MM.1S (cell line): Measurements from ENCODE around the gene CNRIP1.
"Not testable (repeated sequence)": the region's sequence is repeated elsewhere in the genome, so short reads cannot be mapped to it uniquely, and the experiment has no call there.

Experiments used
- DNase-seq: peaks from one replicate; pipeline ENCODE4 v3.0.0-alpha.2; 2015
- H2AFZ ChIP-seq: fragments of 300-600 bp; sonication (generic); 2 replicates; pipeline ENCODE4 v1.6.0; 2016; ENCODE audit warnings: antibody characterized with exemption, low read length
- H3F3A ChIP-seq: fragments of 300-600 bp; sonication (generic); 2 replicates; pipeline ENCODE4 v1.6.1; 2016; ENCODE audit warnings: mild to moderate bottlenecking, antibody characterized with exemption, low read length, moderate library complexity, mixed read lengths; ENCODE audit not compliant: insufficient read depth
- H3K27ac ChIP-seq: fragments of 300-600 bp; sonication (generic); 2 replicates; pipeline ENCODE4 v1.5.1; 2016; ENCODE audit warnings: mild to moderate bottlenecking, low read length
- H3K27me3 ChIP-seq: fragments of 300-600 bp; sonication (generic); replicated peaks from 2 replicates; pipeline ENCODE4 v1.6.0; 2016; ENCODE audit warnings: low read length; ENCODE audit not compliant: insufficient read depth
- H3K36me3 ChIP-seq: fragments of 300-600 bp; sonication (generic); replicated peaks from 2 replicates; pipeline ENCODE4 v1.6.1; 2016; ENCODE audit warnings: mild to moderate bottlenecking, low read length, mixed read lengths; ENCODE audit not compliant: insufficient read depth
- H3K4me1 ChIP-seq: fragments of 300-600 bp; sonication (generic); 2 replicates; pipeline ENCODE4 v1.6.1; 2016; ENCODE audit warnings: low read length, mixed read lengths
- H3K4me2 ChIP-seq: fragments of 300-600 bp; sonication (generic); 2 replicates; pipeline ENCODE4 v1.6.0; 2016; ENCODE audit warnings: low read depth, low read length
- H3K4me3 ChIP-seq: fragments of 300-600 bp; sonication (generic); 2 replicates; pipeline ENCODE4 v1.5.1; 2016; ENCODE audit warnings: low read length, mixed read lengths
- H3K79me2 ChIP-seq: fragments of 300-600 bp; sonication (generic); 2 replicates; pipeline ENCODE4 v1.6.1; 2016; ENCODE audit warnings: mixed run types, low read length, mixed read lengths
- H3K9ac ChIP-seq: fragments of 300-600 bp; sonication (generic); 2 replicates; pipeline ENCODE4 v1.6.1; 2016; ENCODE audit warnings: low read length, mixed read lengths
- H3K9me2 ChIP-seq: fragments of 300-600 bp; sonication (generic); replicated peaks from 2 replicates; pipeline ENCODE4 v1.6.1; 2016; ENCODE audit warnings: mild to moderate bottlenecking, low read length, mixed read lengths; ENCODE audit not compliant: insufficient read depth
- H3K9me3 ChIP-seq: fragments of 300-600 bp; sonication (generic); replicated peaks from 2 replicates; pipeline ENCODE4 v1.6.1; 2016; ENCODE audit warnings: mild to moderate bottlenecking, low read length, mixed read lengths; ENCODE audit not compliant: insufficient read depth
- H4K20me1 ChIP-seq: fragments of 300-600 bp; sonication (generic); 2 replicates; pipeline ENCODE4 v1.6.1; 2016; ENCODE audit warnings: mild to moderate bottlenecking, low read length, moderate library complexity, mixed read lengths; ENCODE audit not compliant: insufficient read depth
- EZH2 ChIP-seq: fragments of 300-600 bp; sonication (generic); optimal IDR thresholded peaks from 2 replicates; pipeline ENCODE3; 2017; ENCODE audit warnings: low read depth, mild to moderate bottlenecking, antibody characterized with exemption, low read length, mixed read lengths
- EZH2phosphoT487 ChIP-seq: fragments of 300-600 bp; sonication (generic); IDR thresholded peaks from 2 replicates; pipeline ENCODE4 v1.6.1; 2018; ENCODE audit warnings: antibody characterized with exemption, low read length
- TF ChIP-seq, protein P1 (sequence below): fragments of 300-600 bp; sonication (generic); IDR thresholded peaks from 2 replicates; pipeline ENCODE4 v1.5.1; 2016; ENCODE audit warnings: antibody characterized with exemption, low read length, mixed read lengths

CNRIP1 gene

GRCh38 chr2:68316111-68316510 lies 3.6 kb downstream of the CNRIP1 start:
- no peak for DNase-seq
- Histone ChIP-seq H3K27ac (no peak overlapping the region), H2AFZ (no peak overlapping the region), H3K9me2 (no peaks in the 10 kb centered on the region), H3K9ac (no peak overlapping the region), H3K9me3 (no peaks in the 10 kb centered on the region), H4K20me1 (no peaks in the 10 kb centered on the region), H3F3A (no peaks in the 10 kb centered on the region), H3K27me3 (no peaks in the 10 kb centered on the region), H3K4me2 (no peak overlapping the region), H3K4me3 (no peak overlapping the region), H3K36me3 (no peaks in the 10 kb centered on the region), H3K4me1 (0 out of 2 replicates have a peak, but pooled peaks cover 5% of the 10 kb centered on the region), H3K79me2 (no peaks in the 10 kb centered on the region)
- TF ChIP-seq, protein P1, sequence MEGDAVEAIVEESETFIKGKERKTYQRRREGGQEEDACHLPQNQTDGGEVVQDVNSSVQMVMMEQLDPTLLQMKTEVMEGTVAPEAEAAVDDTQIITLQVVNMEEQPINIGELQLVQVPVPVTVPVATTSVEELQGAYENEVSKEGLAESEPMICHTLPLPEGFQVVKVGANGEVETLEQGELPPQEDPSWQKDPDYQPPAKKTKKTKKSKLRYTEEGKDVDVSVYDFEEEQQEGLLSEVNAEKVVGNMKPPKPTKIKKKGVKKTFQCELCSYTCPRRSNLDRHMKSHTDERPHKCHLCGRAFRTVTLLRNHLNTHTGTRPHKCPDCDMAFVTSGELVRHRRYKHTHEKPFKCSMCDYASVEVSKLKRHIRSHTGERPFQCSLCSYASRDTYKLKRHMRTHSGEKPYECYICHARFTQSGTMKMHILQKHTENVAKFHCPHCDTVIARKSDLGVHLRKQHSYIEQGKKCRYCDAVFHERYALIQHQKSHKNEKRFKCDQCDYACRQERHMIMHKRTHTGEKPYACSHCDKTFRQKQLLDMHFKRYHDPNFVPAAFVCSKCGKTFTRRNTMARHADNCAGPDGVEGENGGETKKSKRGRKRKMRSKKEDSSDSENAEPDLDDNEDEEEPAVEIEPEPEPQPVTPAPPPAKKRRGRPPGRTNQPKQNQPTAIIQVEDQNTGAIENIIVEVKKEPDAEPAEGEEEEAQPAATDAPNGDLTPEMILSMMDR: no peak
- no peak for TF ChIP-seq EZH2
- TF ChIP-seq EZH2phosphoT487: no peak

- Histone ChIP-seq H3K4me2 (no peak overlapping the region), H3K27ac (no peak overlapping the region), H3F3A (no peaks in the 10 kb centered on the region), H3K9ac (no peak overlapping the region), H3K79me2 (no peaks in the 10 kb centered on the region), H3K4me3 (no peak overlapping the region), H2AFZ (no peak overlapping the region), H3K36me3 (no peaks in the 10 kb centered on the region), H3K4me1 (0 out of 2 replicates have a peak, but pooled peaks cover 7% of the 10 kb centered on the region), H3K27me3 (no peaks in the 10 kb centered on the region), H3K9me3 (no peaks in the 10 kb centered on the region), H3K9me2 (no peaks in the 10 kb centered on the region), H4K20me1 (no peaks in the 10 kb centered on the region)
- no peak for DNase-seq
- TF ChIP-seq EZH2phosphoT487 (no peak), EZH2 (no peak)
- TF ChIP-seq, protein P1: no peak
Observed at GRCh38 chr2:68311033-68311432, 8.7 kb downstream of the CNRIP1 start.

DNA sequence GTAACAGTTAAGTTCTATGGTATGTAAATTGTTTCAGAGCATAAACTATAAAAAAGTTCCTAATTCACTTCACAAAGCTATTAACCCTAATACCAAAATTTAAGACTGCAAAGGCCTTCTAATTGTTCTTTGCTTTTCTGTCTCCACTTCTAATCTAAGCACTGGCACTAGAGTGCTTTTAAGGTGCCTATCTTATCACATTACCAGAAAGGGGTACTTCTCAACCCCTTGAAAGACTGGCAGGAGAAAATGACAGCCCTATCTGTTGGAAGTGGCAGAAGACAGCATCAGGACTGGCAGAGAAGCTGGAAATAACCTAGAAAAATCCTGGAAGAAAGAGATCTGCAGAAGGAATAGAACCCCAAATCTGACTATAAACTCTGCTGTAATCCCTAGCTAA lies 10.3 kb downstream of the CNRIP1 start:
- Histone ChIP-seq H3K4me1 (0 out of 2 replicates have a peak, but pooled peaks cover 7% of the 10 kb centered on the region), H3F3A (no peaks in the 10 kb centered on the region), H3K27me3 (no peaks in the 10 kb centered on the region), H3K9me3 (no peaks in the 10 kb centered on the region), H3K36me3 (no peaks in the 10 kb centered on the region), H3K4me3 (no peak overlapping the region), H3K4me2 (no peak overlapping the region), H2AFZ (no peak overlapping the region), H3K79me2 (no peaks in the 10 kb centered on the region), H3K27ac (no peak overlapping the region), H3K9me2 (no peaks in the 10 kb centered on the region), H4K20me1 (no peaks in the 10 kb centered on the region), H3K9ac (no peak overlapping the region)
- TF ChIP-seq, protein P1: no peak
- TF ChIP-seq EZH2phosphoT487: no peak
- no peak for DNase-seq

- H2AFZ ChIP-seq, H3K9ac ChIP-seq, DNase-seq, H3K27me3 ChIP-seq, H3K4me2 ChIP-seq, H3K27ac ChIP-seq, H3K79me2 ChIP-seq, H3F3A ChIP-seq, H3K4me3 ChIP-seq, H3K4me1 ChIP-seq, H3K36me3 ChIP-seq, H4K20me1 ChIP-seq, H3K9me3 ChIP-seq, H3K9me2 ChIP-seq: not testable (repeated sequence)
Observed at GRCh38 chr2:68303902-68304272, 15.9 kb downstream of the CNRIP1 start.
